ENCODE measurements around the gene LRRC28.

The LRRC28 gene

GRCh38 chr15:99408236-99409096 lies 157.2 kb downstream of the LRRC28 start:
- Histone ChIP-seq H3K4me1 (peaks cover 6% of the 10 kb centered on the region), H3K36me3 (no peaks in the 10 kb centered on the region), H3K27me3 (no peaks in the 10 kb centered on the region), H3K9me3 (no peaks in the 10 kb centered on the region), H3K4me3 (ENCODE audit: low read depth, low read length) (no peak overlapping the region)
- DNase-seq, result peak; percentile 58
- no peak for TF ChIP-seq CTCF (IDR thresholded peaks at IDR 0.05; ENCODE audit: low read depth, low read length)

GRCh38 chr15:99409097-99409473 lies 157.8 kb downstream of the LRRC28 start:
- DNase-seq, result peak; percentile 67
- H3K27me3 ChIP-seq, result no peaks in the 10 kb centered on the region
- H3K4me1 ChIP-seq, result peaks cover 6% of the 10 kb centered on the region; the same call in 1 of the 2 replicates
- H3K36me3 ChIP-seq, result no peaks in the 10 kb centered on the region
- no peak overlapping the region for H3K4me3 ChIP-seq (ENCODE audit: low read depth, low read length)
- peak; percentile 69 for TF ChIP-seq CTCF (IDR thresholded peaks at IDR 0.05; ENCODE audit: low read depth, low read length)
- H3K9me3 ChIP-seq, result no peaks in the 10 kb centered on the region

GRCh38 chr15:99409560-99409959 lies 158.3 kb downstream of the LRRC28 start:
- Histone ChIP-seq H3K27me3 (no peaks in the 10 kb centered on the region), H3K4me1 (peaks cover 6% of the 10 kb centered on the region; the same call in 1 of the 2 replicates)
- TF ChIP-seq CTCF (IDR thresholded peaks at IDR 0.05; ENCODE audit: low read depth, low read length), result no peak

GRCh38 chr15:99410477-99410876 lies 159.2 kb downstream of the LRRC28 start:
- H3K27me3 ChIP-seq, result no peaks in the 10 kb centered on the region
- no peaks in the 10 kb centered on the region for H3K9me3 ChIP-seq
- H3K4me3 ChIP-seq (ENCODE audit: low read depth, low read length), result no peak overlapping the region
- no peaks in the 10 kb centered on the region for H3K36me3 ChIP-seq
- peaks cover 6% of the 10 kb centered on the region; the same call in 1 of the 2 replicates for H3K4me1 ChIP-seq
- no peak for TF ChIP-seq CTCF (IDR thresholded peaks at IDR 0.05; ENCODE audit: low read depth, low read length)
- DNase-seq, result no peak

More at GRCh38 chr15:99409560-99409959, 158.3 kb downstream of the LRRC28 start:
- no peaks in the 10 kb centered on the region for H3K36me3 ChIP-seq
- H3K4me3 ChIP-seq (ENCODE audit: low read depth, low read length), result no peak overlapping the region
- H3K9me3 ChIP-seq, result no peaks in the 10 kb centered on the region
- no peak for DNase-seq

GRCh38 chr15:99411234-99411633 lies 160.0 kb downstream of the LRRC28 start:
- Histone ChIP-seq H3K36me3 (no peaks in the 10 kb centered on the region), H3K4me1 (peaks cover 6% of the 10 kb centered on the region; the same call in 1 of the 2 replicates), H3K4me3 (ENCODE audit: low read depth, low read length) (no peak overlapping the region), H3K27me3 (no peaks in the 10 kb centered on the region), H3K9me3 (no peaks in the 10 kb centered on the region)
- no peak for DNase-seq
- TF ChIP-seq CTCF (IDR thresholded peaks at IDR 0.05; ENCODE audit: low read depth, low read length), result no peak

- peaks cover 6% of the 10 kb centered on the region; the same call in 1 of the 2 replicates for H3K4me1 ChIP-seq
- H3K27me3 ChIP-seq, result no peaks in the 10 kb centered on the region
- no peak for TF ChIP-seq CTCF (IDR thresholded peaks at IDR 0.05; ENCODE audit: low read depth, low read length)
- no peak overlapping the region for H3K4me3 ChIP-seq (ENCODE audit: low read depth, low read length)
- H3K36me3 ChIP-seq, result no peaks in the 10 kb centered on the region
- no peaks in the 10 kb centered on the region for H3K9me3 ChIP-seq
- DNase-seq, result no peak
Observed at GRCh38 chr15:99412082-99412481, 160.8 kb downstream of the LRRC28 start.
